HG02610 (cell line): ENCODE results near the gene CLEC1A.
"Not testable (repeated sequence)": the region's sequence is repeated elsewhere in the genome, so short reads cannot be mapped to it uniquely, and the experiment has no call there.

Source experiments
- ATAC-seq: cut with Tn5 transposase; IDR thresholded peaks from one replicate; pipeline ENCODE4 v1.9.1; 2021; ENCODE audit warnings: mild to moderate bottlenecking, moderate library complexity; ENCODE audit not compliant: unreplicated experiment

Gene CLEC1A

GRCh38 chr12:10052193-10052913, 46.4 kb downstream of the CLEC1A start:
- peak; percentile 49 for ATAC-seq

GRCh38 chr12:10048526-10048925, 50.3 kb downstream of the CLEC1A start:
- ATAC-seq: no peak

- ATAC-seq: no peak
Observed at GRCh38 chr12:10042167-10042566, 56.6 kb downstream of the CLEC1A start.

GRCh38 chr12:10033783-10034545, 64.8 kb downstream of the CLEC1A start:
- no peak for ATAC-seq

- no peak for ATAC-seq
Observed at GRCh38 chr12:10031771-10032175, 67.0 kb downstream of the CLEC1A start.

- ATAC-seq: no peak
Observed at GRCh38 chr12:10031321-10031720, 67.5 kb downstream of the CLEC1A start.

GRCh38 chr12:10030446-10030845, 68.3 kb downstream of the CLEC1A start, which contains the start of gene CLEC9A:
Gene CLEC9A (plus strand): TSS chr12:10030682. CDS start chr12:10052688, 22,006 bp downstream.
- no peak for ATAC-seq

GRCh38 chr12:10027721-10028120, 71.1 kb downstream of the CLEC1A start:
- ATAC-seq: no peak

- ATAC-seq: no peak
Observed at GRCh38 chr12:10027311-10027710, 71.5 kb downstream of the CLEC1A start.

GRCh38 chr12:10026666-10027065, 72.1 kb downstream of the CLEC1A start:
- not testable (repeated sequence) for ATAC-seq

GRCh38 chr12:10025236-10025635, 73.5 kb downstream of the CLEC1A start:
- ATAC-seq: no peak

GRCh38 chr12:10021342-10021741, 77.4 kb downstream of the CLEC1A start:
- ATAC-seq: no peak
